ENCODE data around the gene CACNG8.
A peak's percentile ranks its signal among the peaks of the same experiment; 100 is the strongest.
"Not testable (repeated sequence)": the region's sequence is repeated elsewhere in the genome, so short reads cannot be mapped to it uniquely, and the experiment has no call there.

The CACNG8 gene

GRCh38 chr19:54021932-54022331 lies 59.2 kb downstream of the CACNG8 start:
- no peak for TF ChIP-seq POLR2A (IDR thresholded peaks at IDR 0.05; ENCODE audit: low read depth, low read length)
- no peak for DNase-seq (ENCODE audit: insufficient read length, low spot score)
- FAIRE-seq: no peak

- no peak for TF ChIP-seq POLR2A (IDR thresholded peaks at IDR 0.05; ENCODE audit: low read depth, low read length)
- DNase-seq (ENCODE audit: insufficient read length, low spot score) (no peak), FAIRE-seq (no peak)
Observed at GRCh38 chr19:54023191-54023590, 60.5 kb downstream of the CACNG8 start.

GRCh38 chr19:54024660-54025059 lies 61.9 kb downstream of the CACNG8 start:
- TF ChIP-seq POLR2A (IDR thresholded peaks at IDR 0.05; ENCODE audit: low read depth, low read length): no peak
- FAIRE-seq: no peak

GRCh38 chr19:54026656-54027055 lies 63.9 kb downstream of the CACNG8 start:
- no peak for FAIRE-seq
- TF ChIP-seq POLR2A (IDR thresholded peaks at IDR 0.05; ENCODE audit: low read depth, low read length): no peak
- no peak for DNase-seq (ENCODE audit: insufficient read length, low spot score)

More at GRCh38 chr19:54024660-54025059, 61.9 kb downstream of the CACNG8 start:
- DNase-seq (ENCODE audit: insufficient read length, low spot score): no peak

- no peak for TF ChIP-seq POLR2A (IDR thresholded peaks at IDR 0.05; ENCODE audit: low read depth, low read length)
- DNase-seq (ENCODE audit: insufficient read length, low spot score) (no peak), FAIRE-seq (no peak)
Observed at GRCh38 chr19:54029301-54029700, 66.6 kb downstream of the CACNG8 start.

- FAIRE-seq: peak; percentile 41
- peak; percentile 63 for DNase-seq (ENCODE audit: insufficient read length, low spot score)
- no peak for TF ChIP-seq POLR2A (IDR thresholded peaks at IDR 0.05; ENCODE audit: low read depth, low read length)
Observed at GRCh38 chr19:54029930-54030490, 67.3 kb downstream of the CACNG8 start.

GRCh38 chr19:54030895-54031586 lies 68.3 kb downstream of the CACNG8 start:
- no peak for DNase-seq (ENCODE audit: insufficient read length, low spot score)
- no peak for TF ChIP-seq POLR2A (IDR thresholded peaks at IDR 0.05; ENCODE audit: low read depth, low read length)
- FAIRE-seq: no peak

- DNase-seq (ENCODE audit: insufficient read length, low spot score) (peak; percentile 86), FAIRE-seq (peak; percentile 84)
- TF ChIP-seq POLR2A (IDR thresholded peaks at IDR 0.05; ENCODE audit: low read depth, low read length): no peak
Observed at GRCh38 chr19:54035215-54036178, 72.8 kb downstream of the CACNG8 start.

- FAIRE-seq: not testable (repeated sequence)
Observed at GRCh38 chr19:54036542-54036941, 73.8 kb downstream of the CACNG8 start.

More at GRCh38 chr19:54036542-54036941, 73.8 kb downstream of the CACNG8 start:
- DNase-seq (ENCODE audit: insufficient read length, low spot score): not testable (repeated sequence)
